ENCODE measurements around the gene SPTSSA.

SPTSSA gene

GRCh38 chr14:34450958-34451357 lies 11.1 kb downstream of the SPTSSA start:
- TF ChIP-seq SIN3A (IDR thresholded peaks at IDR 0.05; ENCODE audit: borderline replicate concordance, insufficient read depth, low read length) (no peak), FOXP2 (optimal IDR thresholded peaks at IDR 0.05; ENCODE audit: borderline replicate concordance, extremely low read depth, extremely low read length, insufficient read depth) (no peak), TAF1 (IDR thresholded peaks at IDR 0.05; ENCODE audit: borderline replicate concordance, insufficient read depth, low read length) (no peak), POLR2AphosphoS5 (IDR thresholded peaks at IDR 0.05; ENCODE audit: low read depth, low read length) (no peak), REST (IDR thresholded peaks at IDR 0.05; ENCODE audit: insufficient read depth in 1 of 2, low read depth in 2 of 2, low read length in 2 of 2) (no peak)

GRCh38 chr14:34450542-34450915 lies 11.5 kb downstream of the SPTSSA start:
- TF ChIP-seq REST (IDR thresholded peaks at IDR 0.05; ENCODE audit: insufficient read depth in 1 of 2, low read depth in 2 of 2, low read length in 2 of 2) (no peak), FOXP2 (optimal IDR thresholded peaks at IDR 0.05; ENCODE audit: borderline replicate concordance, extremely low read depth, extremely low read length, insufficient read depth) (no peak), SIN3A (IDR thresholded peaks at IDR 0.05; ENCODE audit: borderline replicate concordance, insufficient read depth, low read length) (no peak)

- TF ChIP-seq SIN3A (IDR thresholded peaks at IDR 0.05; ENCODE audit: borderline replicate concordance, insufficient read depth, low read length) (no peak), REST (IDR thresholded peaks at IDR 0.05; ENCODE audit: insufficient read depth in 1 of 2, low read depth in 2 of 2, low read length in 2 of 2) (no peak), FOXP2 (optimal IDR thresholded peaks at IDR 0.05; ENCODE audit: borderline replicate concordance, extremely low read depth, extremely low read length, insufficient read depth) (no peak), TAF1 (IDR thresholded peaks at IDR 0.05; ENCODE audit: borderline replicate concordance, insufficient read depth, low read length) (no peak), POLR2AphosphoS5 (IDR thresholded peaks at IDR 0.05; ENCODE audit: low read depth, low read length) (no peak)
These were observed 12.1 kb downstream of the SPTSSA start for GRCh38 chr14:34449819-34450541.

GRCh38 chr14:34439090-34439489 lies 22.9 kb downstream of the SPTSSA start:
- no peak for TF ChIP-seq SIN3A (IDR thresholded peaks at IDR 0.05; ENCODE audit: borderline replicate concordance, insufficient read depth, low read length)
- no peak for TF ChIP-seq TAF1 (IDR thresholded peaks at IDR 0.05; ENCODE audit: borderline replicate concordance, insufficient read depth, low read length)
- TF ChIP-seq POLR2AphosphoS5 (IDR thresholded peaks at IDR 0.05; ENCODE audit: low read depth, low read length) = no peak
- no peak for TF ChIP-seq FOXP2 (optimal IDR thresholded peaks at IDR 0.05; ENCODE audit: borderline replicate concordance, extremely low read depth, extremely low read length, insufficient read depth)
- TF ChIP-seq REST (IDR thresholded peaks at IDR 0.05; ENCODE audit: insufficient read depth in 1 of 2, low read depth in 2 of 2, low read length in 2 of 2) = no peak

Data from PFSK-1 (cell line).